Measurements from ENCODE around the gene COPA.
"Not testable (repeated sequence)": the region's sequence is repeated elsewhere in the genome, so short reads cannot be mapped to it uniquely, and the experiment has no call there.

COPA gene

GRCh38 chr1:160325252-160325651 lies 17.8 kb downstream of the COPA start:
- DNase-seq = no peak

- DNase-seq = no peak
These were observed 20.2 kb downstream of the COPA start for GRCh38 chr1:160322831-160323230.

- no peak for DNase-seq
These were observed 27.7 kb downstream of the COPA start for GRCh38 chr1:160315359-160315758.

GRCh38 chr1:160309571-160309970 lies 33.5 kb downstream of the COPA start:
- no peak for DNase-seq

- peak; percentile 10 for DNase-seq
These were observed 33.9 kb downstream of the COPA start for GRCh38 chr1:160309185-160309557.

GRCh38 chr1:160308451-160309184 lies 34.4 kb downstream of the COPA start:
- DNase-seq = no peak

GRCh38 chr1:160307118-160307791 lies 35.8 kb downstream of the COPA start:
- DNase-seq = no peak

- DNase-seq = no peak
These were observed 42.9 kb downstream of the COPA start for GRCh38 chr1:160300173-160300572.

- no peak for DNase-seq
These were observed 47.0 kb downstream of the COPA start for GRCh38 chr1:160296036-160296435.

- DNase-seq = no peak
These were observed 49.8 kb downstream of the COPA start for GRCh38 chr1:160293020-160293968.

GRCh38 chr1:160291248-160292220 lies 51.5 kb downstream of the COPA start:
- peak; percentile 60 for DNase-seq

- not testable (repeated sequence) for DNase-seq
These were observed 55.3 kb downstream of the COPA start for GRCh38 chr1:160287769-160288168.

GRCh38 chr1:160285506-160285905 lies 57.5 kb downstream of the COPA start:
- no peak for DNase-seq

- DNase-seq = peak; percentile 91
These were observed 58.2 kb downstream of the COPA start, which contains the start of gene PEX19 for GRCh38 chr1:160284782-160285344. Gene PEX19 (minus strand): TSS chr1:160285133. CDS start chr1:160285124, 9 bp downstream.

GRCh38 chr1:160284220-160284781 lies 58.7 kb downstream of the COPA start:
- DNase-seq = peak; percentile 36

- no peak for DNase-seq
These were observed 60.2 kb downstream of the COPA start for GRCh38 chr1:160282807-160283206.

- no peak for DNase-seq
These were observed 65.1 kb downstream of the COPA start for GRCh38 chr1:160277987-160278386.

GRCh38 chr1:160277330-160277729 lies 65.7 kb downstream of the COPA start:
- DNase-seq = no peak

- DNase-seq = no peak
These were observed 72.0 kb downstream of the COPA start for GRCh38 chr1:160271025-160271424.

GRCh38 chr1:160267284-160267991 lies 75.6 kb downstream of the COPA start:
- no peak for DNase-seq

All from fibroblast of skin of scalp (primary cell).